Kasumi-1 (cell line): ENCODE results near the gene DNER.
"Not testable (repeated sequence)": the region's sequence is repeated elsewhere in the genome, so short reads cannot be mapped to it uniquely, and the experiment has no call there.

ENCODE experiments used
- DNase-seq, 2 experiments: peaks; one replicate each; lab custom pipeline; 2025; lab: John Stamatoyannopoulos, UW

The DNER gene

DNA sequence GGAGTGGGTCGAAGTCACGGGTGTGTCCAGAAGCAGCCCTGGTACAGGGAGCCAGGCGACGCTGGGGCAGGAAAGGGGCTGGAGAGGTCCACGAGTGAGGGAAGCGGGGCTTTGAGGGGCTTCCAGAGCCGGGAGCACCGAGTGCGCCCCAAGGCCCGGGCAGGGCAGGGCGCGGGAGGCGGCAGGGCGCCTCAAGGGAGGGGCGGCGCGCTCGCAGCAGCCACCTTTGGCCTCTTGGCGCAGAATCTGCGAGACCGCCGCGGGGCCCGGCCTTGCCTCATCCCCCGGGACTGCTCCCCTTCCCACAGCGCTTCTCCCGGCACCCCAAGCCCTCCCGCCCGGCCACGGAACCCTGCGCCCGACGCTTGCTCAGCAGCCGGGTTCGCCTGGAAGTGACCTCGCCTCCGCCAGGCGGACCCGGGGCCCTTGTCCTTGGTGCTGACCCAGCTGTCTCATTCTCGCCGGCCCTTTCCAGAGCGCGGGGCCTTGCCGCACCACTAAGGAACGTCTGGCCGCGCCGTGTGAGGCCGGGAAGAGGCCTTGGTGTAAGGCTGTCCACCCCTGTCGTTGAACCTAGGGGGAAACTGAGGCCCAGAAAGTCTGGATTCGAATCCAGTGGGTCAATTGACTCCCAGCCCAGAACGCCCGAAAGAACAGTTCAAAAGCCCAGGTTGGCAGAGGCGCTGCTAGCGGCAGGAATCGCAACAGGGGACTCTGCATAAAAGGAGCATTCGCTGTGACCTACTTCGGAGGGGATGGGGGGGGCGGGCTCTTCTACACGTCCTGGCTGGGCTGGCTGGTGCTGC, 584 bp upstream of the DNER start:
- peak; percentile 23 to 31 for DNase-seq

GRCh38 chr2:229713371-229714079, 830 bp downstream of the DNER start:
- no peak for DNase-seq

GRCh38 chr2:229712136-229712535, 2.2 kb downstream of the DNER start:
- DNase-seq: peak; percentile 0 to 5

- no peak for DNase-seq
Measured at GRCh38 chr2:229708335-229708734, 6.0 kb downstream of the DNER start.

- no peak for DNase-seq
Measured at GRCh38 chr2:229703909-229704630, 10.3 kb downstream of the DNER start.

DNA sequence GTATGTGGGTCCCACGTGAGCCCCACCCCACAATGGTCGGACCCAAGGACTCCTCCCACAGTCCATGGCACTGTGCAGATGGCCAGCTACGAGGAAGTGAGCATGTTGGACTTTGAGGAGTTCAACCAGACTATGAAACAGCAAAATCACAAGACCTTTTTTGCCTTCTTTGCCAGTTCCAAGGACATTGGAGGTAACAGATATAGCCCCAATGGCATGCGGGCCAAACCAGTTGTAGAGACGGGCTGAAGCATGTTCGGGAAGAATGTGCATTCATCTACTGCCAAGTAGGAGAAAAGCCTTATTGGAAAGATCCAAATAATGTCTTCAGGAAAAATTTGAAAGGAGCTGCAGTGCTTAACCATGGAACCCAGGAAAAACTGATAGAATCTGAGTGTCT, 12.6 kb downstream of the DNER start:
- DNase-seq: no peak

GRCh38 chr2:229701062-229701461, 13.3 kb downstream of the DNER start:
- no peak for DNase-seq

DNA sequence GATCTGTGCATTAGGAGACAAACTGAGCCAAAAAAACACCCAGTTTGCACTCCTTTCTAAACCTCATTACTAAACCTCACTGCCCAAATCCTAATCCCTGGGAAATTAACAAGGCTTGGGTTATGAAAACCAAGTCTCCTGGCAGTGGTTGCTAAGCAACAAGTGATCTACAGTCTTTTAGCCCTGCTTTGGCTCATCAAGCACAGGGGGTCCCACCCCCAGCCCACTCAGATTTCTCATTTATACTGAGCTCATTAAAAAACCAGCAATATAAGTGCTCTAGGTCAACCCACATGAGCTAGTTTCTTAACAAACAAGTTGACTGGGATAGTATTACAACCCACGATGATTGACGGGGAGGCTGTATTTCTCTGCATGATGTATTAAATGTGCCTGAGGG, 18.4 kb downstream of the DNER start:
- DNase-seq: no peak

DNA sequence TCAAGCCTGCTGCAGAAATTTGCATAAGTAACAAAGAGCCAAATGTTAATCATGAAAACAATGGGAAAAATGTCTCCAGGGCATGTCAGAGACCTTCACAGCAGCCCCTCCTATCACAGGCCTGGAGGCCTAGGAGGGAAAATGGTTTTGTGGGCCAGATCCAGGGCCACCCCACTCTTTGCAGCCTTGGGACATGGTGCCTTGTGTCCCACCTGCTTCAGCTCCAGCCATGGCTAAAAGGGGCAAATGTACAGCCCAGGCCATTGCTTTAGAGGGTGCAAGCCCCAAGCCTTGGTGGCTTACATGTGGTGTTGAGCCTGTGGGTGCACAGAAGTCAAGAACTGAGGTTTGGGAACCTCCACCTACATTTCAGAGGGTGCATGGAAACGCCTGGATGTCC, 20.5 kb downstream of the DNER start:
- not testable (repeated sequence) for DNase-seq

- DNase-seq: no peak
Measured at GRCh38 chr2:229691631-229692030, 22.7 kb downstream of the DNER start.

- DNase-seq: no peak
Measured at GRCh38 chr2:229689307-229689839, 25.0 kb downstream of the DNER start.

GRCh38 chr2:229688141-229688540, 26.2 kb downstream of the DNER start:
- no peak for DNase-seq

DNA sequence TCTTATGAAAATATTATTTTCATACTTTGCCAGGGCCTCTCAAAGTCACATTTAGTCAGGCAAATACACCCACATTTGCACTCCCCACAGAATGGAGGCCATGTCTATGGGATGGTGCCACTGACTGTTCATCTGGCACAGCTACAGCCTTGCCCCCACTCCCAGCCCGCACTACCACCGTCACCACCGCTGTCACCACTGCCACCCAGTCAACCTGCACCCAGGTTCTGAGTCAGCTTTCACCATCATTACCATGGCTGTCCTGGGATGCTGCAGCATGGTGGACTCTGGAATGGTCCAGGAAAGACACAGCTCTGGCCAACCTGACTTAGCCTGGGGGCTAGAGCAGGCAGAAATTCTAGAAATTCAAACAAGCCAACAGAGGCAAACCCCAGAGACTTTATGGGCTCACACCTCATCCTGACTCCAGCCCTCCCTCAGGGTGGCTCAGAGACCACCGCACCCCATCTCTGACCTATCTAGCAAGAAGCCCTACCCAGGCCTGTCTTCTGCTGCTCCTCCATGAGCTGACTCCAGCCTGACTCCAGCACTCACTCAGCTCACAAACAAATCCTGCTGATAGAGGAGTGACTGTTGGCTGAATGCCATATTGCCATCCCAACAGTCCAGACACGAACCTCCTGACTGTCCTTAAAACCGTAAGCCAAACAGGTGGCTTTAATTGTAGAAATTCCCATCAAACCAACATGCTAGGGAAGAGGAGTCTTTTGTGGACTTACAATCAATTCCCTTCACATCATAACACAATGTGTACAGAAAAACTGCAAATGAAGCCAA, 28.0 kb downstream of the DNER start:
- DNase-seq: no peak

DNA sequence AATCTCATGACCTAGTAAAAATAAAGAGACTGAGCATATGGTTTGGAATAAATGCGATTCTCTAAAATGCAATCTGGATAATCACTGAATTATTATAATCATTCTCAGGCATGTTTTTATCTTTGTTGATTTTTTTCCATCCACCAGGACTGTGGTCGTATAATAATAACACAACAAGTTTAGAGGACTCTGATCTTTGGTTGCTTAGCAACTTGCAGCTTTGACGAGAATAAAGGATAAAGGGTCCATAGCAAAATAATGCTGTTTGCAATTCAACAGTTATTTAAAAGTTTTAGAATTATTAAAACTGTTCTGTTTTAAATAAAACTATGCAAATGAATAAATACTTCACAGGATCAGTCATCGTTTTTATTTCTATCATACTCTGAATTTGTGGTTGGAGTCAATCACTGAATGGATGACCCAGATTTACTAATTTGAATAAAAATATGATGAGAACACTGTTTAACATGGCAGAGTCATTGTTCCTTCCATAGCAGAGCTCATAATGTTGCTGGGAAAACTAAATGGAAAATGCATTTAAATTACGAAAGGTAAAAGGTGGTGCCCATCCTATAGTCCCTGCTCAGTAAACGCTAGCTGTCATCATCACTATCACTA, 29.3 kb downstream of the DNER start:
- DNase-seq: no peak

DNA sequence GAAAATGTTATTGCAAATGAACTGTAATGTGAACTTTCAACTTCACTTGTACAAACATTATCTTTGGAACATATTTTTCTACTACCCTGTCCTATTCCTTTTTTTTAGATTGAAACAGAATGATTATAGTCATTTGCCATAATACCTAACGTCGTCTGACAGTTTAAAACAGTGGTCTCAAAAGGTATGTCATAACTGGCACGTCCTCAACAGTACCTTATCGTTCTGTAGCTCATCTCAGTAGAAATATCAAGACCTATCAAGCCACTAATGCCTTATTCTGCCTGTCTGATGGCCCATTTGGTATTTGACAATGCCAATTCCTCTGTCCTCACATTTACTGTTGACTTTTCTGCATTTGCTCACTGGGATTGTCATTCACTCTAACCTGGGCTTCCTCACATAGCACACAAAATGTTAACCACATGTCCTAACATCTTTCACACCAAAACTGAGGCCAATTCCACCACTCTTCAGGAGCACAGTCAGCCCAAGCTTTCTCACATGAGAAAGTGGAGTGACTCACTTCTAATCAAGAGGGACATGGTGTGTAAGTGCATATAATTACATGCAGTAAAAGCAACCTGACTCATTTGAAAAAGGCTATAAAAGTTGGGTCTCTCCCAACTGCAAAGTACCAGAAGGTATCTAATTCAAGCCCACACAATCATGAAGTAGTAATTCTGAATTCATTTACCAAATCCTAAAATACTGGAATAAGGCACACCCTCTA, 34.8 kb downstream of the DNER start:
- no peak for DNase-seq

GRCh38 chr2:229675569-229675968, 38.8 kb downstream of the DNER start:
- no peak for DNase-seq

GRCh38 chr2:229674830-229675530, 39.4 kb downstream of the DNER start:
- DNase-seq: no peak

GRCh38 chr2:229673676-229674075, 40.7 kb downstream of the DNER start:
- DNase-seq: no peak

DNA sequence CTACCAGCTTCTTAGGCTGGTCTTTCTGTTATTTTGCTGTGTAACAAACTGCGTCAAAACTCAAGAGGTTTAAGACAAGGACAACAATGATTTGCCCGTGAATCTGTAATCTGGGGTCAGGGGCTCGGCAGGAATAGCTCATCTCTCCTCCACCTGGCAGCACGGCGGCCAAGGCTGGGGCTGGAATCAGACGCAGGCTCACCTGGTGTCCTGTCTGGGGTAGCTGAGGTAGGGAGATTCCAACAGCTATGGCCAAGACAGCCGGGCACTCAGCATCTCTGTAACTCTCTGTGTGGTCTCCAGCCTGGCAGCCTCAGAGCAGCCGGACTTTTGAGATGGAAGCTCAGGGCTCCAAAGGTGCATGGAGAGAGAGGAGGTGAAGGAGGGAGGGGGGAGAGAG, 42.3 kb downstream of the DNER start:
- DNase-seq: no peak

- DNase-seq: no peak
Measured at GRCh38 chr2:229669841-229670240, 44.5 kb downstream of the DNER start.
